ENCODE results near the gene KATNAL1.

GRCh38 chr13:30308548-30308947 lies 1.2 kb upstream of the KATNAL1 start:
- TF ChIP-seq CTCF (IDR thresholded peaks at IDR 0.05; ENCODE audit: low read depth, low read length, poor library complexity, severe bottlenecking) (no peak), EZH2phosphoT487 (IDR thresholded peaks at IDR 0.05; ENCODE audit: borderline replicate concordance, low read length) (no peak)

Data from DOHH2 (cell line).